PC-9 (cell line): Measurements from ENCODE around the gene HDC. TPM values are rescaled to one million over a fixed set of nuclear protein-coding genes. Genes with fewer than 3 reads are reported as not detected.

Source experiments
- BruUV-seq: library from RNA; stranded (reverse); fragments of 400-500 nt; replicated peaks from 2 replicates; lab custom pipeline; 2021; lab: Mats Ljungman, UMichigan
- CTCF ChIA-PET: fragments of 300-600 bp; sonication (Branson Sonifier 250); formaldehyde crosslinking; loops from one replicate; lab custom pipeline; 2022; ENCODE audit warnings: antibody characterized with exemption; lab: Charles Lee
- POLR2A ChIA-PET: fragments of 300-600 bp; sonication (Branson Sonifier 250); formaldehyde crosslinking; loops from one replicate; lab custom pipeline; 2022; ENCODE audit warnings: antibody characterized with exemption; ENCODE audit not compliant: unreplicated experiment; lab: Charles Lee
- DNase-seq, 2 experiments: peaks; one replicate each; pipeline versions ENCODE4 v3.0.0 to v3.0.0-alpha.2; 2015 to 2022; ENCODE audit warnings: mixed read lengths in 1 of 2
- H2AFZ ChIP-seq: fragments of 200-600 bp; sonication (generic); 2 replicates; pipeline ENCODE4 v1.8.1; 2017; ENCODE audit warnings: antibody characterized with exemption
- H3F3A ChIP-seq: fragments of 200-600 bp; sonication (generic); 2 replicates; pipeline ENCODE4 v1.8.1; 2017; ENCODE audit warnings: antibody characterized with exemption, mild to moderate bottlenecking, low read depth; ENCODE audit not compliant: insufficient read depth
- H3K27ac ChIP-seq: fragments of 200-600 bp; sonication (generic); 2 replicates; pipeline ENCODE4 v1.6.1; 2016; ENCODE audit warnings: mixed run types
- H3K27me3 ChIP-seq: fragments of 200-600 bp; sonication (generic); 2 replicates; pipeline ENCODE4 v1.6.1; 2016; ENCODE audit warnings: low read depth, mixed run types; ENCODE audit not compliant: insufficient read depth
- H3K36me3 ChIP-seq: fragments of 200-600 bp; sonication (generic); 2 replicates; pipeline ENCODE4 v1.6.1; 2016; ENCODE audit warnings: low read depth, mixed run types
- H3K4me1 ChIP-seq: fragments of 200-600 bp; sonication (generic); replicated peaks from 2 replicates; pipeline ENCODE4 v1.6.1; 2016; ENCODE audit warnings: mixed run types; ENCODE audit not compliant: insufficient read depth
- H3K4me2 ChIP-seq: fragments of 200-600 bp; sonication (generic); 2 replicates; pipeline ENCODE4 v1.6.1; 2017; ENCODE audit warnings: mixed run types
- H3K4me3 ChIP-seq: fragments of 200-600 bp; sonication (generic); 2 replicates; pipeline ENCODE4 v1.6.1; 2016; ENCODE audit warnings: mixed run types
- H3K79me2 ChIP-seq: fragments of 200-600 bp; sonication (generic); 2 replicates; pipeline ENCODE4 v1.6.1; 2017; ENCODE audit warnings: low read depth, mixed run types
- H3K9me2 ChIP-seq: fragments of 200-600 bp; sonication (generic); 2 replicates; pipeline ENCODE4 v1.8.1; 2017; ENCODE audit warnings: mild to moderate bottlenecking; ENCODE audit not compliant: insufficient read depth
- H3K9me3 ChIP-seq: fragments of 200-600 bp; sonication (generic); 2 replicates; pipeline ENCODE4 v1.8.1; 2016; ENCODE audit warnings: low read depth; ENCODE audit not compliant: insufficient read depth
- H4K20me1 ChIP-seq: fragments of 200-600 bp; sonication (generic); 2 replicates; pipeline ENCODE4 v1.8.1; 2017; ENCODE audit not compliant: insufficient read depth
- CTCF ChIP-seq: fragments of 200-600 bp; sonication (generic); conservative IDR thresholded peaks from 2 replicates; pipeline ENCODE4 v1.6.1; 2017; ENCODE audit warnings: mixed run types, antibody characterized with exemption, mild to moderate bottlenecking, moderate library complexity
- EZH2 ChIP-seq: fragments of 200-600 bp; sonication (generic); IDR thresholded peaks from 2 replicates; pipeline ENCODE4 v1.8.0; 2017; ENCODE audit warnings: antibody characterized with exemption, low read depth
- intact Hi-C: fragments of 100-400 bp; cut with micrococcal nuclease; formaldehyde crosslinking; loops from one replicate; pipeline ENCODE4 v1.10.0; 2022; ENCODE audit not compliant: unreplicated experiment
- total RNA-seq: library from RNA; stranded (reverse); gene quantifications from 2 replicates; pipeline ENCODE4 v1.2.3, GENCODE V29; 2021

Gene HDC
- total RNA-seq, 1 experiment from 2014 or later: not detected

GRCh38 chr15:50218291-50218690 lies 47.2 kb downstream of the HDC start:
- Histone ChIP-seq H3K4me1 (peaks cover 37% of the 10 kb centered on the region), H4K20me1 (no peaks in the 10 kb centered on the region), H2AFZ (no peak overlapping the region), H3K4me3 (no peak overlapping the region), H3K9me2 (no peaks in the 10 kb centered on the region), H3K36me3 (peaks cover 6% of the 10 kb centered on the region; the same call in 1 of the 2 replicates), H3K27me3 (no peaks in the 10 kb centered on the region), H3K79me2 (no peaks in the 10 kb centered on the region), H3K4me2 (peak overlapping the region; percentile 65), H3K27ac (peak overlapping the region; percentile 100), H3F3A (peaks cover 31% of the 10 kb centered on the region), H3K9me3 (no peaks in the 10 kb centered on the region)
- ChIA-PET CTCF (no interaction called here), POLR2A (no interaction called here)
- DNase-seq: no peak
- intact Hi-C loops: no loop called here
- BruUV-seq: no TSS peak
- TF ChIP-seq EZH2: no peak
- TF ChIP-seq CTCF: no peak

GRCh38 chr15:50210462-50211157 lies 54.9 kb downstream of the HDC start:
- Histone ChIP-seq H2AFZ (no peak overlapping the region), H3K4me1 (peaks cover 21% of the 10 kb centered on the region), H3K27ac (peak overlapping the region; percentile 89), H3K36me3 (peaks cover 3% of the 10 kb centered on the region; the same call in 1 of the 2 replicates), H4K20me1 (no peaks in the 10 kb centered on the region), H3F3A (no peaks in the 10 kb centered on the region), H3K79me2 (no peaks in the 10 kb centered on the region), H3K9me2 (no peaks in the 10 kb centered on the region), H3K9me3 (peaks cover 9% of the 10 kb centered on the region), H3K27me3 (no peaks in the 10 kb centered on the region), H3K4me3 (no peak overlapping the region), H3K4me2 (peak overlapping the region; percentile 47)
- no TSS peak for BruUV-seq
- DNase-seq: peak; percentile 58 to 77
- TF ChIP-seq EZH2 (no peak), CTCF (no peak)
- POLR2A ChIA-PET: interaction anchor here (0.6 kb wide), 1 partner anchor 22 kb away, joined by 4 read pairs; no protein-coding TSS in a partner anchor
- intact Hi-C loops: no loop called here
- CTCF ChIA-PET: no interaction called here

- Histone ChIP-seq H3K36me3 (peaks cover 3% of the 10 kb centered on the region; the same call in 1 of the 2 replicates), H2AFZ (no peak overlapping the region), H3K9me3 (peaks cover 9% of the 10 kb centered on the region), H3K4me3 (no peak overlapping the region), H3K4me2 (no peak overlapping the region), H3K27me3 (no peaks in the 10 kb centered on the region), H3K9me2 (no peaks in the 10 kb centered on the region), H3K79me2 (no peaks in the 10 kb centered on the region), H3K27ac (peak overlapping the region; percentile 89), H3F3A (no peaks in the 10 kb centered on the region), H4K20me1 (no peaks in the 10 kb centered on the region), H3K4me1 (peaks cover 21% of the 10 kb centered on the region)
- ChIA-PET CTCF (no interaction called here), POLR2A (no interaction called here)
- DNase-seq: no peak
- no TSS peak for BruUV-seq
- intact Hi-C loops: no loop called here
- TF ChIP-seq CTCF: no peak
- TF ChIP-seq EZH2: no peak
Measured at GRCh38 chr15:50209809-50210208, 55.7 kb downstream of the HDC start.
